WTC11 (cell line): Measurements from ENCODE around the gene SH2D5. TPM values are rescaled to one million over a fixed set of nuclear protein-coding genes. Genes with fewer than 3 reads are reported as not detected.

Source experiments
- ATF1 ChIP-seq: sonication (generic); formaldehyde crosslinking; IDR thresholded peaks from 2 replicates; pipeline ENCODE4 v1.8.1; 2023; ENCODE audit warnings: mild to moderate bottlenecking, moderate library complexity, missing genetic modification reagents
- CREB1 ChIP-seq: sonication (generic); formaldehyde crosslinking; IDR thresholded peaks from 2 replicates; pipeline ENCODE4 v1.8.0; 2023; ENCODE audit warnings: mild to moderate bottlenecking, missing genetic modification reagents
- CREM ChIP-seq: sonication (generic); formaldehyde crosslinking; IDR thresholded peaks from 2 replicates; pipeline ENCODE4 v1.8.1; 2022; ENCODE audit warnings: mild to moderate bottlenecking, missing genetic modification reagents, moderate library complexity
- E2F1 ChIP-seq: sonication (generic); formaldehyde crosslinking; IDR thresholded peaks from 2 replicates; pipeline ENCODE4 v1.8.0; 2022; ENCODE audit warnings: mild to moderate bottlenecking, missing genetic modification reagents
- ETV6 ChIP-seq: sonication (generic); formaldehyde crosslinking; IDR thresholded peaks from 2 replicates; pipeline ENCODE4 v1.8.1; 2022; ENCODE audit warnings: mild to moderate bottlenecking, missing genetic modification reagents
- FOXK1 ChIP-seq: sonication (generic); formaldehyde crosslinking; IDR thresholded peaks from 2 replicates; pipeline ENCODE4 v1.8.0; 2022; ENCODE audit warnings: mild to moderate bottlenecking, moderate library complexity, missing genetic modification reagents
- FOXP1 ChIP-seq: sonication (generic); formaldehyde crosslinking; IDR thresholded peaks from 2 replicates; pipeline ENCODE4 v1.8.0; 2022; ENCODE audit warnings: missing genetic modification reagents, mild to moderate bottlenecking, moderate library complexity, borderline replicate concordance
- HMGA2 ChIP-seq: fragments of 250-450 bp; sonication (Bioruptor Pico); IDR thresholded peaks from 2 replicates; pipeline ENCODE4 v1.4.0; 2021; ENCODE audit warnings: mild to moderate bottlenecking, moderate library complexity
- MLX ChIP-seq: sonication (generic); formaldehyde crosslinking; IDR thresholded peaks from 2 replicates; pipeline ENCODE4 v1.8.1; 2023; ENCODE audit warnings: mild to moderate bottlenecking, missing genetic modification reagents, moderate library complexity
- MXD4 ChIP-seq: fragments of 250-450 bp; sonication (Bioruptor Pico); IDR thresholded peaks from 2 replicates; pipeline ENCODE4 v1.8.0; 2021; ENCODE audit warnings: mild to moderate bottlenecking, moderate library complexity, borderline replicate concordance
- MYBL2 ChIP-seq: sonication (generic); formaldehyde crosslinking; IDR thresholded peaks from 2 replicates; pipeline ENCODE4 v1.8.1; 2023; ENCODE audit warnings: mild to moderate bottlenecking, moderate library complexity, missing genetic modification reagents
- NFYB ChIP-seq: sonication (generic); formaldehyde crosslinking; conservative IDR thresholded peaks from 2 replicates; pipeline ENCODE4 v1.8.0; 2022; ENCODE audit warnings: low read depth, missing genetic modification reagents
- NR3C1 ChIP-seq: sonication (generic); formaldehyde crosslinking; conservative IDR thresholded peaks from 2 replicates; pipeline ENCODE4 v1.8.1; 2023; ENCODE audit warnings: low read depth, mild to moderate bottlenecking, missing genetic modification reagents
- SMAD3 ChIP-seq: sonication (generic); formaldehyde crosslinking; IDR thresholded peaks from 2 replicates; pipeline ENCODE4 v1.8.0; 2022; ENCODE audit warnings: missing genetic modification reagents, mild to moderate bottlenecking, borderline replicate concordance
- SOX15 ChIP-seq: fragments of 250-450 bp; sonication (Bioruptor Pico); IDR thresholded peaks from 2 replicates; pipeline ENCODE4 v1.9.0; 2021; ENCODE audit warnings: mild to moderate bottlenecking
- SP1 ChIP-seq: sonication (generic); formaldehyde crosslinking; conservative IDR thresholded peaks from 2 replicates; pipeline ENCODE4 v1.8.1; 2022; ENCODE audit warnings: missing genetic modification reagents
- STAT6 ChIP-seq: sonication (generic); formaldehyde crosslinking; conservative IDR thresholded peaks from 2 replicates; pipeline ENCODE4 v1.8.1; 2023; ENCODE audit warnings: mild to moderate bottlenecking, low read depth, missing genetic modification reagents, moderate library complexity
- TEAD1 ChIP-seq: sonication (generic); formaldehyde crosslinking; IDR thresholded peaks from 2 replicates; pipeline ENCODE4 v1.8.0; 2022; ENCODE audit warnings: mild to moderate bottlenecking, missing genetic modification reagents
- TEAD4 ChIP-seq: sonication (generic); formaldehyde crosslinking; IDR thresholded peaks from 2 replicates; pipeline ENCODE4 v1.8.0; 2022; ENCODE audit warnings: mild to moderate bottlenecking, missing genetic modification reagents
- ZBTB21 ChIP-seq: sonication (generic); formaldehyde crosslinking; IDR thresholded peaks from 2 replicates; pipeline ENCODE4 v1.8.1; 2023; ENCODE audit warnings: mild to moderate bottlenecking, missing genetic modification reagents, borderline replicate concordance
- ZBTB43 ChIP-seq: sonication (generic); formaldehyde crosslinking; IDR thresholded peaks from 2 replicates; pipeline ENCODE4 v1.8.1; 2023; ENCODE audit warnings: mild to moderate bottlenecking, missing genetic modification reagents
- ZNF219 ChIP-seq: sonication (generic); formaldehyde crosslinking; IDR thresholded peaks from 2 replicates; pipeline ENCODE4 v1.8.0; 2023; ENCODE audit warnings: missing genetic modification reagents, mild to moderate bottlenecking, borderline replicate concordance
- ZNF396 ChIP-seq: fragments of 250-450 bp; sonication (Bioruptor Pico); IDR thresholded peaks from 2 replicates; pipeline ENCODE4 v1.8.0; 2021; ENCODE audit warnings: mild to moderate bottlenecking, moderate library complexity, borderline replicate concordance
- ZNF423 ChIP-seq: fragments of 250-450 bp; sonication (Bioruptor Pico); IDR thresholded peaks from 2 replicates; pipeline ENCODE4 v2.1.2; 2022; ENCODE audit warnings: mild to moderate bottlenecking, moderate library complexity
- ZSCAN18 ChIP-seq: fragments of 250-450 bp; sonication (Bioruptor Pico); IDR thresholded peaks from 2 replicates; pipeline ENCODE4 v2.1.2; 2022; ENCODE audit warnings: mild to moderate bottlenecking, moderate library complexity
- total RNA-seq: library from RNA; stranded (reverse); gene quantifications from 3 replicates; pipeline ENCODE4 v1.2.3, GENCODE V29; 2021

The SH2D5 gene
- total RNA-seq, 1 experiment from 2014 or later, result 13.8 TPM

GRCh38 chr1:20717452-20718342, 14.8 kb downstream of the SH2D5 start, which contains the start of gene KIF17 (continued):
- 0 out of 2 replicates have a peak, but pooled peaks have one; percentile 10 for TF ChIP-seq TEAD4 (CRISPR knock-in tag)
- TF ChIP-seq SOX15 (CRISPR knock-in tag), result no peak
- TF ChIP-seq ZNF423 (CRISPR knock-in tag), result no peak
- peak; percentile 38; the same call in 1 of the 2 replicates for TF ChIP-seq ZBTB43 (CRISPR knock-in tag)
- TF ChIP-seq SMAD3, result no peak
- peak; percentile 65; the same call in 1 of the 2 replicates for TF ChIP-seq FOXK1 (CRISPR knock-in tag)
- peak; percentile 89; the same call in 1 of the 2 replicates for TF ChIP-seq FOXP1 (CRISPR knock-in tag)
- TF ChIP-seq ATF1 (CRISPR knock-in tag), result 0 out of 2 replicates have a peak, but pooled peaks have one; percentile 83
- peak; percentile 33; the same call in 1 of the 2 replicates for TF ChIP-seq ZBTB21 (CRISPR knock-in tag)
- peak; percentile 80; the same call in 1 of the 2 replicates for TF ChIP-seq E2F1 (CRISPR knock-in tag)
- TF ChIP-seq NFYB, result no peak
- peak; percentile 58; the same call in 1 of the 2 replicates for TF ChIP-seq SP1 (CRISPR knock-in tag)
- TF ChIP-seq MLX (CRISPR knock-in tag), result no peak
- TF ChIP-seq CREM (CRISPR knock-in tag), result peak; percentile 58; the same call in 1 of the 2 replicates
- TF ChIP-seq ETV6, result peak; percentile 88
- TF ChIP-seq TEAD1 (CRISPR knock-in tag), result peak; percentile 73
- TF ChIP-seq ZNF219 (CRISPR knock-in tag), result 0 out of 2 replicates have a peak, but pooled peaks have one; percentile 54
- no peak for TF ChIP-seq MXD4 (CRISPR knock-in tag)
- TF ChIP-seq ZNF396 (CRISPR knock-in tag), result peak; percentile 72; the same call in 1 of the 2 replicates
- 0 out of 2 replicates have a peak, but pooled peaks have one; percentile 48 for TF ChIP-seq MYBL2 (CRISPR knock-in tag)
- no peak for TF ChIP-seq STAT6 (CRISPR knock-in tag)
- TF ChIP-seq CREB1, result peak; percentile 84; the same call in 1 of the 2 replicates
- TF ChIP-seq HMGA2 (CRISPR knock-in tag), result no peak
- peak; percentile 89 for TF ChIP-seq ZSCAN18
- TF ChIP-seq NR3C1 (CRISPR knock-in tag), result no peak
